ENCODE results near the gene SERP1.

Gene SERP1

DNA sequence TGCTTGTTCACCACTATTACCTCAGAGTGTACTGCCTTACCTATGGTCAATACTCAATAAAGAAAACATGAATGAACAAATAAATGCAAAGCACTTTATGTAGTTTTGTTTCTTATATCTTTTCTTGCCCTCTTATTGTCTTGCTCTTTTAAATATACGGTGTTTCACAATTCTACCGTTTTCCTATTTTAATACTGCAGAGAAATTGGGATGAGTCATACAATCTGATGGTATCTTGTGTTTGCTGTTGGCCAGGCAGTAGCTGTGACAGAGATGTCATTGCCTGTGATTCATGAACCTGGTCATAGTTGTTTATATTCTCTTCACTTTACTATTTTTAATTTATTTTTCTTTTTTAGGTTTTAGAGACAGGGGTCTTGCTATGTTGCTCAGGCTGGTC is 48.3 kb downstream of the SERP1 start:
- ChIA-PET POLR2A (no interaction called here), CTCF (interaction anchor here (1.5 to 6.3 kb wide), 2 partner anchors 33 to 273 kb away, joined by 3 to 50 read pairs; no protein-coding TSS in a partner anchor)
- no peak for DNase-seq (ENCODE audit: extremely low spot score)
- TF ChIP-seq CTCF (IDR thresholded peaks at IDR 0.05; ENCODE audit: control extremely low read depth, extremely low read depth, low read depth, missing control alignments) = no peak

GRCh38 chr3:150495563-150496168 is 50.6 kb downstream of the SERP1 start:
- DNase-seq (ENCODE audit: extremely low spot score) = peak; percentile 53
- CTCF ChIA-PET = interaction anchor here (0.6 to 6.3 kb wide), 36 partner anchors 9 to 558 kb away, joined by 3 to 50 read pairs (median 4); partner anchors contain the start of gene TSC22D2
- POLR2A ChIA-PET = no interaction called here
- TF ChIP-seq CTCF (IDR thresholded peaks at IDR 0.05; ENCODE audit: control extremely low read depth, extremely low read depth, low read depth, missing control alignments) = peak; percentile 61

DNA sequence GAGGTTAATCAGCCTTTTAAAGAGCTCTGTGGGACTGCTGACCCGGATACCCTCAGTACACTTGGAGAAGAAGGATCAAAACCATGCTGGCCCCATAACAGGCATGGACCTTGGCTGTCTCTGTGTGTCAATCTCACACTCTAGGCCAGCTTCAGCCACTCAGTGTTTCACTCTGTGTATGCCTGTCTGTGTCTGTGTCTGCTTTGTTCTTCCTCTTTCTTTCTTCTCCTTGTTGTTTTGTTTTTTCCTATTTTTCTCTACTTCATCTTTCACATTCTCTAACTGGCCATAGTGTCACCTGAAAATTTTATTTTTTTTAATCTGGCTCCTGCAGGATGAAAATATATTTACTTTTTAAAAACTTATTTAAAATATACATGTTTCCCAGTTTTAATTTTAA is 51.1 kb downstream of the SERP1 start:
- no peak for TF ChIP-seq CTCF (IDR thresholded peaks at IDR 0.05; ENCODE audit: control extremely low read depth, extremely low read depth, low read depth, missing control alignments)
- no peak for DNase-seq (ENCODE audit: extremely low spot score)
- POLR2A ChIA-PET = no interaction called here
- CTCF ChIA-PET = interaction anchor here (0.6 to 6.3 kb wide), 34 partner anchors 9 to 558 kb away, joined by 3 to 50 read pairs (median 4); partner anchors contain the start of gene TSC22D2

DNA sequence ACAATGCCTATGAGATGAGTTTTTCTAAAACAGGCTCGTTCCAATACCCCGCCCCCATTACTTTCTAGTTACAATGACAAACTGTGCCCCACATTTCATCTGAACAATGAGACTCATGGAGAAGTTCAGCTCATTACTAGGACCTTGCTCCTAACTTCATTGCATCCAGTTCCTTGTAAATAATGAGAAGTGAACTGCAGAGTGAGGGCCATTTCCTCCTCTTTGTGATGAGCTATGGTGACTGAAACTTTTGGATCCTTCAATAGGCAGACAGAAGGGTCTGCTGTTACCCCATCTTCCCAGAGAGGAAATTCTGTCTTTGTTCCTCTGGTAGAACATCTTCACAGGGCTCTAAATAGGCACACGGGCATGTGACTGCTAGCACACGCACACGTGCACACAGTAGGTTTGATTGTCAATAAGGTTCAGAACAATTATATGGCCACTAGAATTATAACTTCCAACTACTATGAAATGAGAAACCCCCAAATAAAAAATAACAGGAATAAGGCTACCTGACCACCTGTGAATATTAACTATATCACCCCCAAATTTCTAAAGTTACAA is 51.8 kb downstream of the SERP1 start:
- TF ChIP-seq CTCF (IDR thresholded peaks at IDR 0.05; ENCODE audit: control extremely low read depth, extremely low read depth, low read depth, missing control alignments) = no peak
- ChIA-PET CTCF (interaction anchor here (0.9 to 6.3 kb wide), 22 partner anchors 10 to 557 kb away, joined by 3 to 50 read pairs (median 5); partner anchors contain the start of gene TSC22D2), POLR2A (no interaction called here)
- no peak for DNase-seq (ENCODE audit: extremely low spot score)
